SK-N-SH (cell line): Measurements from ENCODE around the gene FRYL. TPM values are rescaled to one million over a fixed set of nuclear protein-coding genes. Genes with fewer than 3 reads are reported as not detected.

Experiments used
- CTCF ChIA-PET: fragments of 300-600, 350-600 bp; formaldehyde crosslinking; extraction: SDS; loops from one replicate; lab custom pipeline; 2021; lab: Yijun Ruan, JAX
- POLR2A ChIA-PET: fragments of 350-600 bp; sonication (Branson Sonifier 250); formaldehyde crosslinking; extraction: SDS; loops from one replicate; lab custom pipeline; 2020; ENCODE audit warnings: antibody characterized with exemption, inconsistent platforms; lab: Yijun Ruan, JAX
- DNase-seq: peaks from one replicate; pipeline ENCODE4 v3.0.0; 2012
- H2AFZ ChIP-seq: fragments of 200-600 bp; sonication (generic); 2 replicates; pipeline ENCODE4 v1.8.1; 2016; ENCODE audit warnings: antibody characterized with exemption, mild to moderate bottlenecking, low read depth
- H3F3A ChIP-seq: fragments of 200-600 bp; sonication (generic); replicated peaks from 2 replicates; pipeline ENCODE3; 2016; ENCODE audit warnings: antibody characterized with exemption, mild to moderate bottlenecking; ENCODE audit not compliant: insufficient read depth
- H3K27ac ChIP-seq, 2 experiments: fragments of 200-500 bp in 1 of 2; fragments of 200-600 bp in 1 of 2; sonication (Bioruptor generic) in 1 of 2; sonication (generic), shearing (Covaris generic) in 1 of 2; 2 replicates each; pipeline versions ENCODE4 v1.5.1 to v1.6.1; 2014 to 2016; ENCODE audit warnings: low read depth in 2 of 2, inconsistent platforms in 1 of 2, low read length in 1 of 2, mild to moderate bottlenecking in 1 of 2, mixed read lengths in 1 of 2
- H3K27me3 ChIP-seq: fragments of 200-600 bp; sonication (generic), shearing (Covaris generic); 2 replicates; pipeline ENCODE4 v1.6.1; 2016; ENCODE audit warnings: mixed run types; ENCODE audit not compliant: insufficient read depth
- H3K36me3 ChIP-seq, 2 experiments: fragments of 200-500 bp in 1 of 2; fragments of 200-600 bp in 1 of 2; sonication (Bioruptor generic) in 1 of 2; sonication (generic) in 1 of 2; replicated peaks in 1 of 2; 2 replicates each; pipeline versions ENCODE3 to v1.5.1; 2014 to 2016; ENCODE audit warnings: low read length in 1 of 2, mild to moderate bottlenecking in 1 of 2; ENCODE audit not compliant: insufficient read depth in 2 of 2, control insufficient read depth in 1 of 2
- H3K4me1 ChIP-seq, 2 experiments: fragments of 200-500 bp in 1 of 2; fragments of 200-600 bp in 1 of 2; sonication (Bioruptor generic) in 1 of 2; sonication (generic), shearing (Covaris generic) in 1 of 2; 2 replicates each; pipeline versions ENCODE4 v1.5.1 to v1.6.1; 2014 to 2016; ENCODE audit warnings: low read depth in 1 of 2, low read length in 1 of 2, mixed run types in 1 of 2; ENCODE audit not compliant: insufficient read depth in 2 of 2, control insufficient read depth in 1 of 2
- H3K4me2 ChIP-seq: fragments of 200-600 bp; sonication (generic), shearing (Covaris generic); 2 replicates; pipeline ENCODE4 v1.6.1; 2017; ENCODE audit warnings: mixed run types
- H3K4me3 ChIP-seq, 2 experiments: fragments of 200-500 bp in 1 of 2; fragments of 200-600 bp in 1 of 2; sonication (Bioruptor generic) in 1 of 2; sonication (generic), shearing (Covaris generic) in 1 of 2; 2 replicates each; pipeline versions ENCODE4 v1.5.1 to v1.8.1; 2014 to 2016; ENCODE audit warnings: low read depth in 2 of 2, inconsistent platforms in 1 of 2, low read length in 1 of 2, mild to moderate bottlenecking in 1 of 2, mixed read lengths in 1 of 2, moderate library complexity in 1 of 2
- H3K79me2 ChIP-seq: fragments of 200-600 bp; sonication (generic); 2 replicates; pipeline ENCODE4 v1.8.1; 2017; ENCODE audit warnings: mild to moderate bottlenecking; ENCODE audit not compliant: insufficient read depth
- H3K9ac ChIP-seq: fragments of 200-600 bp; sonication (generic); 2 replicates; pipeline ENCODE4 v1.6.1; 2017; ENCODE audit warnings: mixed run types
- H3K9me2 ChIP-seq: fragments of 200-600 bp; sonication (generic); 2 replicates; pipeline ENCODE4 v1.6.1; 2017; ENCODE audit warnings: mixed run types
- H3K9me3 ChIP-seq: fragments of 200-600 bp; sonication (generic); 2 replicates; pipeline ENCODE4 v1.6.1; 2017; ENCODE audit warnings: mixed run types, mild to moderate bottlenecking, moderate library complexity
- H4K20me1 ChIP-seq: fragments of 200-600 bp; sonication (generic); 2 replicates; pipeline ENCODE4 v1.6.1; 2017; ENCODE audit warnings: mild to moderate bottlenecking, mixed run types; ENCODE audit not compliant: insufficient read depth
- CHD2 ChIP-seq: fragments of 150-350 bp; IDR thresholded peaks from 2 replicates; pipeline ENCODE4 v1.6.1; 2018; ENCODE audit warnings: low read length; ENCODE audit not compliant: partially characterized antibody
- CTCF ChIP-seq: fragments of 200-600 bp; sonication (generic); IDR thresholded peaks from 2 replicates; pipeline ENCODE4 v1.6.1; 2017; ENCODE audit warnings: antibody characterized with exemption, mild to moderate bottlenecking, moderate library complexity
- ELF1 ChIP-seq: IDR thresholded peaks from 2 replicates; pipeline ENCODE4 v1.4.0; 2012
- EZH2phosphoT487 ChIP-seq: fragments of 200-600 bp; sonication (generic); IDR thresholded peaks from 2 replicates; pipeline ENCODE4 v1.6.1; 2017; ENCODE audit warnings: low read depth, mixed run types, mild to moderate bottlenecking, antibody characterized with exemption, moderate library complexity, borderline replicate concordance
- FOXJ3 ChIP-seq: sonication (generic); formaldehyde crosslinking; IDR thresholded peaks from 2 replicates; pipeline ENCODE4 v1.5.1; 2020; ENCODE audit warnings: mild to moderate bottlenecking, missing genetic modification reagents
- FOXM1 ChIP-seq: IDR thresholded peaks from 2 replicates; pipeline ENCODE4 v1.4.0; 2012; ENCODE audit warnings: low read depth, mild to moderate bottlenecking
- GATA2 ChIP-seq: sonication (generic); formaldehyde crosslinking; IDR thresholded peaks from 2 replicates; pipeline ENCODE4 v1.5.0; 2020; ENCODE audit warnings: mild to moderate bottlenecking, missing genetic modification reagents
- IRF3 ChIP-seq: fragments of 150-350 bp; IDR thresholded peaks from 2 replicates; pipeline ENCODE4 v1.6.1; 2016; ENCODE audit warnings: mild to moderate bottlenecking, low read depth, low read length
- JUND ChIP-seq: IDR thresholded peaks from 2 replicates; pipeline ENCODE4 v1.4.0; 2012
- MAX ChIP-seq: IDR thresholded peaks from 2 replicates; pipeline ENCODE4 v1.4.0; 2012; ENCODE audit warnings: low read depth
- NFIC ChIP-seq: IDR thresholded peaks from 2 replicates; pipeline ENCODE4 v1.4.0; 2012; ENCODE audit warnings: borderline replicate concordance
- NRF1 ChIP-seq: IDR thresholded peaks from 2 replicates; pipeline ENCODE4 v1.6.1; 2012; ENCODE audit warnings: low read depth, mild to moderate bottlenecking, low read length
- PBX3 ChIP-seq: IDR thresholded peaks from 2 replicates; pipeline ENCODE4; 2012
- POLR2AphosphoS5 ChIP-seq: IDR thresholded peaks from 2 replicates; pipeline ENCODE4 v1.6.1; 2012; ENCODE audit warnings: low read depth, low read length
- RAD21 ChIP-seq: IDR thresholded peaks from 2 replicates; pipeline ENCODE4 v1.6.1; 2012; ENCODE audit warnings: mild to moderate bottlenecking, low read length
- RFX5 ChIP-seq: IDR thresholded peaks from 2 replicates; pipeline ENCODE4 v1.6.1; 2012; ENCODE audit warnings: mild to moderate bottlenecking, improper control_type of control experiment, low read length
- SMC3 ChIP-seq: IDR thresholded peaks from 2 replicates; pipeline ENCODE4 v1.6.1; 2012; ENCODE audit warnings: low read depth, low read length, improper control_type of control experiment
- TEAD4 ChIP-seq: IDR thresholded peaks from 2 replicates; pipeline ENCODE4 v1.4.0; 2012; ENCODE audit warnings: mild to moderate bottlenecking, borderline replicate concordance; ENCODE audit not compliant: insufficient read depth
- ZBTB33 ChIP-seq: IDR thresholded peaks from 2 replicates; pipeline ENCODE4 v1.4.0; 2012; ENCODE audit warnings: low read depth, borderline replicate concordance
- WGBS: methylation state at CpG from one replicate; pipeline ENCODE4 v1.1.6; 2017; ENCODE audit warnings: low lambda C conversion rate; 5-methylcytosine and 5-hydroxymethylcytosine counted together
- polyA plus RNA-seq, 3 experiments: library from polyadenylated mRNA; depleted of rRNA; stranded (reverse); fragments of >200 nt; gene quantifications; 2 replicates each; pipeline ENCODE4 v1.2.3, GENCODE V29; 2012

The FRYL gene
- polyA plus RNA-seq, 1 of the 3 experiments (the other 2 are of a cell fraction), result 8.2 TPM

GRCh38 chr4:48633657-48634056 is 146.4 kb downstream of the FRYL start:
- no peaks in the 10 kb centered on the region for H3K9me3 ChIP-seq
- no peaks in the 10 kb centered on the region for H4K20me1 ChIP-seq
- no peak overlapping the region for H3K4me3 ChIP-seq
- no peaks in the 10 kb centered on the region for H3K36me3 ChIP-seq
- 95% methylated on average over 1 of the region's 1 CpG for WGBS
- no peak overlapping the region for H3K9ac ChIP-seq
- H3K4me2 ChIP-seq, result no peak overlapping the region
- H3K9me2 ChIP-seq, result no peaks in the 10 kb centered on the region
- H3K27ac ChIP-seq, result no peak overlapping the region
- H3K27me3 ChIP-seq, result no peaks in the 10 kb centered on the region
- ChIA-PET POLR2A (no interaction called here), CTCF (interaction anchor here (0.9 kb wide), 1 partner anchor 55 kb away, joined by 4 read pairs; no protein-coding TSS in a partner anchor)
- H2AFZ ChIP-seq, result no peak overlapping the region
- H3K79me2 ChIP-seq, result peaks cover 26% of the 10 kb centered on the region
- DNase-seq, result no peak
- H3K4me1 ChIP-seq, result peaks cover 2 to 9% of the 10 kb centered on the region in 2 experiments; a peak in 3 of 4 replicates
- TF ChIP-seq ELF1, result no peak
- no peak for TF ChIP-seq TEAD4
- TF ChIP-seq FOXJ3 (CRISPR knock-in tag), result no peak
- no peak for TF ChIP-seq MAX
- no peak for TF ChIP-seq EZH2phosphoT487
- no peak for TF ChIP-seq FOXM1
- no peak for TF ChIP-seq CTCF
- no peak for TF ChIP-seq RAD21
- no peak for TF ChIP-seq NFIC
- TF ChIP-seq PBX3, result no peak
- no peak for TF ChIP-seq POLR2AphosphoS5
- no peak for TF ChIP-seq SMC3
- no peak for TF ChIP-seq RFX5
- TF ChIP-seq JUND, result no peak
- no peak for TF ChIP-seq IRF3
- no peaks in the 10 kb centered on the region for H3F3A ChIP-seq

GRCh38 chr4:48629458-48629857 is 150.6 kb downstream of the FRYL start:
- no peak overlapping the region for H3K4me2 ChIP-seq
- POLR2A ChIA-PET, result no interaction called here
- TF ChIP-seq ZBTB33, result no peak
- no peak for TF ChIP-seq EZH2phosphoT487
- no peak for TF ChIP-seq GATA2 (CRISPR knock-in tag)
- no peak for TF ChIP-seq POLR2AphosphoS5
- no peak for TF ChIP-seq NRF1
- TF ChIP-seq FOXM1, result no peak
- no peak for TF ChIP-seq CHD2
- no peak for TF ChIP-seq RAD21

More at GRCh38 chr4:48629458-48629857, 150.6 kb downstream of the FRYL start:
- Histone ChIP-seq H2AFZ (no peak overlapping the region), H3K4me3 (no peak overlapping the region), H3K36me3 (peaks cover 0 to 10% of the 10 kb centered on the region in 2 experiments), H3K79me2 (peaks cover 13% of the 10 kb centered on the region), H3K9me3 (no peaks in the 10 kb centered on the region; the same call in 1 of the 2 replicates), H3F3A (no peaks in the 10 kb centered on the region), H3K9ac (no peak overlapping the region), H3K4me1 (no peaks in the 10 kb centered on the region), H4K20me1 (no peaks in the 10 kb centered on the region), H3K27ac (no peak overlapping the region), H3K27me3 (no peaks in the 10 kb centered on the region), H3K9me2 (no peaks in the 10 kb centered on the region)
- no peak for DNase-seq
- 96% methylated on average over 2 of the region's 2 CpGs for WGBS
- CTCF ChIA-PET, result interaction anchor here (1.4 kb wide), 1 partner anchor 16 kb away, joined by 5 read pairs; no protein-coding TSS in a partner anchor
